Measurements from ENCODE around the gene GLI2. TPM values are rescaled to one million over a fixed set of nuclear protein-coding genes. Genes with fewer than 3 reads are reported as not detected.

GLI2 gene
- total and polyA plus RNA-seq, 2 donors (not counting 1 experiment from before 2014, with no cell fraction given), result 2.8 to 3.3 TPM

DNA sequence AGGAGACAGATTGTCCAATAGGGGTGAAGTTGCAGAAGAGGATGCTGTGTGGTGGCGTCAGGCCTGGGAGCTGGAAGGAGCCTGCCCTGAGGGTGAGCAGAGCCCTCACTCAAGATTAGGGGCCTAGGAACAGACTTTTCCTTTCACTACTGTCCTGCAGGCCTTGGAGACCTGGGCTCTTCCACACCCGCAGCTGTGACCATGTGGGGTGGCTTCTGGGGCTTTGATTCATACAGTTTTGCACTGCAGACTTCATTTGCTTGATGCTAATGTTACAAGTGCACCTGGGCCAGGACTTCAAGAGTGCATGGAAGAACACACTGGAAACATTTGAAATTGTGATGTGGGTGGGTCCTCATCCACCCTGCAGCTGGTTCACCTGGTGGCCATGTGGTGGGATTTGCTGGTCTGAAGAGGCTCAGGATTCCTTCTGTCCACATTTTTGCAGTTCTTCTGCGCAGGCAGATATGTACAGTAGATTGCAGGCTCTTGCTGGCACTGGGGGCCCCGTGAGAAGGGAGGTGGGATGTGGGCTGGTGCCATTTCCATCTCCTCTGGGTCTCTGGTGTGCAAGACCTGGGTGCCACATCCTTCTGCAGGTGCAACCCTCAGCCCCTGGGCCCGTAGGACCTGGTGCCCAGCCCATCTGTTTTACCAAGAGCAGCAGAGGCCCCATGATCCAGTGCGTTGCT lies 9.9 kb downstream of the GLI2 start:
- no peak overlapping the region for H2AFZ ChIP-seq (ENCODE audit: low read length)
- no peaks in the 10 kb centered on the region for H3K27me3 ChIP-seq (ENCODE audit: control insufficient read depth, insufficient read depth, low read length)
- no peak for DNase-seq (ENCODE audit: low read depth in 2 of 2)
- peaks cover 3% of the 10 kb centered on the region for H3K4me1 ChIP-seq (ENCODE audit: control insufficient read depth, extremely low read depth, insufficient read depth, low read length)
- peaks cover 64% of the 10 kb centered on the region for H3K79me2 ChIP-seq (ENCODE audit: control insufficient read depth, insufficient read depth, low read length)
- H3K4me2 ChIP-seq (ENCODE audit: extremely low read depth, insufficient read depth, low read length), result no peak overlapping the region
- no peaks in the 10 kb centered on the region for H4K20me1 ChIP-seq (ENCODE audit: control insufficient read depth, extremely low read depth, insufficient read depth, low read length)
- no peak overlapping the region for H3K9ac ChIP-seq (ENCODE audit: insufficient read depth, low read length)
- no peak overlapping the region for H3K4me3 ChIP-seq (replicated peaks in 1 of 4; ENCODE audit: control extremely low read depth in 1 of 4, insufficient read depth in 1 of 4, low read depth in 3 of 4, low read length in 4 of 4)
- H3K9me3 ChIP-seq (ENCODE audit: control insufficient read depth, insufficient read depth, low read depth, low read length), result no peaks in the 10 kb centered on the region
- H3K27ac ChIP-seq (ENCODE audit: insufficient read depth, low read length), result no peak overlapping the region
- no peaks in the 10 kb centered on the region for H3K36me3 ChIP-seq (ENCODE audit: control insufficient read depth, insufficient read depth, low read length)
- TF ChIP-seq, protein P1, sequence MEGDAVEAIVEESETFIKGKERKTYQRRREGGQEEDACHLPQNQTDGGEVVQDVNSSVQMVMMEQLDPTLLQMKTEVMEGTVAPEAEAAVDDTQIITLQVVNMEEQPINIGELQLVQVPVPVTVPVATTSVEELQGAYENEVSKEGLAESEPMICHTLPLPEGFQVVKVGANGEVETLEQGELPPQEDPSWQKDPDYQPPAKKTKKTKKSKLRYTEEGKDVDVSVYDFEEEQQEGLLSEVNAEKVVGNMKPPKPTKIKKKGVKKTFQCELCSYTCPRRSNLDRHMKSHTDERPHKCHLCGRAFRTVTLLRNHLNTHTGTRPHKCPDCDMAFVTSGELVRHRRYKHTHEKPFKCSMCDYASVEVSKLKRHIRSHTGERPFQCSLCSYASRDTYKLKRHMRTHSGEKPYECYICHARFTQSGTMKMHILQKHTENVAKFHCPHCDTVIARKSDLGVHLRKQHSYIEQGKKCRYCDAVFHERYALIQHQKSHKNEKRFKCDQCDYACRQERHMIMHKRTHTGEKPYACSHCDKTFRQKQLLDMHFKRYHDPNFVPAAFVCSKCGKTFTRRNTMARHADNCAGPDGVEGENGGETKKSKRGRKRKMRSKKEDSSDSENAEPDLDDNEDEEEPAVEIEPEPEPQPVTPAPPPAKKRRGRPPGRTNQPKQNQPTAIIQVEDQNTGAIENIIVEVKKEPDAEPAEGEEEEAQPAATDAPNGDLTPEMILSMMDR (conservative IDR thresholded peaks at IDR 0.05 in 1 of 2, IDR thresholded peaks at IDR 0.05 in 1 of 2; ENCODE audit: low read depth in 1 of 2, low read length in 2 of 2), result no peak
- no peak for TF ChIP-seq EZH2 (IDR thresholded peaks at IDR 0.05; ENCODE audit: low read length, missing control alignments)

DNA sequence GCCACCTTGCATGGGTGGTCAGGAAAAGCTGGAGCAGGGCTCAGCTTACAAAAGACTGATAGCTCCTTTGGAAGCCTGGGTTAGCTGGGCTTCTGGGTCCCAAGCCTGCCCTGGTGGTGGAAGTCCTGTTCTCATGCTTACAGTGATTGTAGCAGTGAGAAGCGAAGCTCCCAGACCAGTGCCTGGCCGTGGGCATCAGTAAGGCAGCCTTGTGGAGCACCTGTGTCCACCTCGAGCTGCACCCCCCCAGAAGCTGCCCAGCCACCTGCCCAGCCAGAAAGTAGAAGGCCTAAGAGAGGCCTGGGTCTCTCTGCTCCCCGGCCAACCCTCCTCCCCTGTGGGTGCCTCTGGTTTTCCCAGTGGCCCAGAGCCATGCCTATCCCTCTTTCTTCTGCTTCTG lies 10.5 kb downstream of the GLI2 start:
- no peak overlapping the region for H3K4me3 ChIP-seq (replicated peaks in 1 of 4; ENCODE audit: control extremely low read depth in 1 of 4, insufficient read depth in 1 of 4, low read depth in 3 of 4, low read length in 4 of 4)
- peaks cover 58% of the 10 kb centered on the region for H3K79me2 ChIP-seq (ENCODE audit: control insufficient read depth, insufficient read depth, low read length)
- no peaks in the 10 kb centered on the region for H4K20me1 ChIP-seq (ENCODE audit: control insufficient read depth, extremely low read depth, insufficient read depth, low read length)
- no peaks in the 10 kb centered on the region for H3K9me3 ChIP-seq (ENCODE audit: control insufficient read depth, insufficient read depth, low read depth, low read length)
- H3K4me1 ChIP-seq (ENCODE audit: control insufficient read depth, extremely low read depth, insufficient read depth, low read length), result peaks cover 1% of the 10 kb centered on the region
- no peaks in the 10 kb centered on the region for H3K27me3 ChIP-seq (ENCODE audit: control insufficient read depth, insufficient read depth, low read length)
- H2AFZ ChIP-seq (ENCODE audit: low read length), result no peak overlapping the region
- no peak for DNase-seq (ENCODE audit: low read depth in 2 of 2)
- TF ChIP-seq EZH2 (IDR thresholded peaks at IDR 0.05; ENCODE audit: low read length, missing control alignments), result no peak
- TF ChIP-seq, protein P1 (conservative IDR thresholded peaks at IDR 0.05 in 1 of 2, IDR thresholded peaks at IDR 0.05 in 1 of 2; ENCODE audit: low read depth in 1 of 2, low read length in 2 of 2), result no peak
- H3K27ac ChIP-seq (ENCODE audit: insufficient read depth, low read length), result no peak overlapping the region
- no peak overlapping the region for H3K4me2 ChIP-seq (ENCODE audit: extremely low read depth, insufficient read depth, low read length)
- H3K9ac ChIP-seq (ENCODE audit: insufficient read depth, low read length), result no peak overlapping the region
- H3K36me3 ChIP-seq (ENCODE audit: control insufficient read depth, insufficient read depth, low read length), result no peaks in the 10 kb centered on the region

DNA sequence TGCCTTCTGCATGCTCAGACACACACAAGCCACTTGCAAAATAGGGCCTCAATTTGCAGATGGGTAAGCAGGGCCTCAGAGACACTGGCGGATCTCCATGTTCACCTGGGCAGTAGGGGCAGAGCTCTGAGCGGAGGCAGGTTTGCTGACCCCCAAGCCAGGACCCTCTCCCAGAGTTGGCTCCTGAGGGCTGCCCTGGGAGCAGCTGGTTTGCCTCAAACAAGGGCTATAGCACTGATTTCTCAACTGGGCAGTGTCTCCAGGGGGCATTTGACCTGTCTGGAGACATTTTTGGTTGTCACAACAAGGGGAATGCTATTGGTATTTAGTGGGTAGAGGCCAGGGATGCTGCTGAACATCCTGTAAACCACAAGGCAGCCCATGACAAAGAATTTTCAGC lies 11.6 kb downstream of the GLI2 start:
- H3K79me2 ChIP-seq (ENCODE audit: control insufficient read depth, insufficient read depth, low read length), result peaks cover 51% of the 10 kb centered on the region
- no peak for TF ChIP-seq EZH2 (IDR thresholded peaks at IDR 0.05; ENCODE audit: low read length, missing control alignments)
- TF ChIP-seq, protein P1 (conservative IDR thresholded peaks at IDR 0.05 in 1 of 2, IDR thresholded peaks at IDR 0.05 in 1 of 2; ENCODE audit: low read depth in 1 of 2, low read length in 2 of 2), result no peak
- no peak for DNase-seq (ENCODE audit: low read depth in 2 of 2)

More for the DNA sequence above, 11.6 kb downstream of the GLI2 start:
- no peaks in the 10 kb centered on the region for H3K4me1 ChIP-seq (ENCODE audit: control insufficient read depth, extremely low read depth, insufficient read depth, low read length)
- no peak overlapping the region for H3K9ac ChIP-seq (ENCODE audit: insufficient read depth, low read length)
- no peaks in the 10 kb centered on the region for H4K20me1 ChIP-seq (ENCODE audit: control insufficient read depth, extremely low read depth, insufficient read depth, low read length)
- no peaks in the 10 kb centered on the region for H3K27me3 ChIP-seq (ENCODE audit: control insufficient read depth, insufficient read depth, low read length)
- H3K27ac ChIP-seq (ENCODE audit: insufficient read depth, low read length), result no peak overlapping the region
- no peak overlapping the region for H2AFZ ChIP-seq (ENCODE audit: low read length)
- no peak overlapping the region for H3K4me2 ChIP-seq (ENCODE audit: extremely low read depth, insufficient read depth, low read length)
- H3K4me3 ChIP-seq (replicated peaks in 1 of 4; ENCODE audit: control extremely low read depth in 1 of 4, insufficient read depth in 1 of 4, low read depth in 3 of 4, low read length in 4 of 4), result no peak overlapping the region
- no peaks in the 10 kb centered on the region for H3K36me3 ChIP-seq (ENCODE audit: control insufficient read depth, insufficient read depth, low read length)
- H3K9me3 ChIP-seq (ENCODE audit: control insufficient read depth, insufficient read depth, low read depth, low read length), result no peaks in the 10 kb centered on the region

Data from fibroblast of lung (primary cell).